GM23248 (cell line): Measurements from ENCODE around the gene SCAI. TPM values are rescaled to one million over a fixed set of nuclear protein-coding genes. Genes with fewer than 3 reads are reported as not detected.
"Not testable (repeated sequence)": the region's sequence is repeated elsewhere in the genome, so short reads cannot be mapped to it uniquely, and the experiment has no call there.

Experiments
- DNase-seq: peaks from one replicate; pipeline ENCODE4 v3.0.0-alpha.2; 2015
- H2AFZ ChIP-seq: fragments of 200-600 bp; sonication (generic); 2 replicates; pipeline ENCODE4 v1.6.1; 2016; ENCODE audit warnings: antibody characterized with exemption
- H3F3A ChIP-seq: fragments of 200-600 bp; sonication (generic); 2 replicates; pipeline ENCODE4 v1.6.1; 2016; ENCODE audit warnings: mild to moderate bottlenecking, antibody characterized with exemption, mixed run types; ENCODE audit not compliant: insufficient read depth
- H3K27ac ChIP-seq: fragments of 200-600 bp; sonication (generic); 2 replicates; pipeline ENCODE4 v1.5.1; 2016; ENCODE audit warnings: mild to moderate bottlenecking
- H3K27me3 ChIP-seq: fragments of 200-600 bp; sonication (generic); replicated peaks from 2 replicates; pipeline ENCODE4 v1.6.1; 2016; ENCODE audit warnings: mild to moderate bottlenecking; ENCODE audit not compliant: insufficient read depth
- H3K36me3 ChIP-seq: fragments of 200-600 bp; sonication (generic); 2 replicates; pipeline ENCODE4 v1.6.1; 2016; ENCODE audit warnings: low read depth, mild to moderate bottlenecking
- H3K4me1 ChIP-seq: fragments of 200-600 bp; sonication (generic); 2 replicates; pipeline ENCODE4 v1.6.1; 2016; ENCODE audit warnings: mild to moderate bottlenecking; ENCODE audit not compliant: insufficient read depth
- H3K4me2 ChIP-seq: fragments of 200-600 bp; sonication (generic); one replicate; pipeline ENCODE4 v1.6.1; 2016; ENCODE audit warnings: mild to moderate bottlenecking; ENCODE audit not compliant: unreplicated experiment
- H3K4me3 ChIP-seq: fragments of 200-600 bp; sonication (generic); 2 replicates; pipeline ENCODE4 v1.5.1; 2016; ENCODE audit warnings: mild to moderate bottlenecking
- H3K79me2 ChIP-seq: fragments of 200-600 bp; sonication (generic); 2 replicates; pipeline ENCODE4 v1.6.1; 2016; ENCODE audit warnings: mild to moderate bottlenecking; ENCODE audit not compliant: insufficient read depth
- H3K9ac ChIP-seq: fragments of 200-600 bp; sonication (generic); 2 replicates; pipeline ENCODE4 v1.6.1; 2016; ENCODE audit warnings: mild to moderate bottlenecking
- H3K9me2 ChIP-seq: fragments of 200-600 bp; sonication (generic); 2 replicates; pipeline ENCODE4 v1.6.1; 2016; ENCODE audit warnings: mixed run types, mild to moderate bottlenecking, moderate library complexity; ENCODE audit not compliant: insufficient read depth
- H3K9me3 ChIP-seq: fragments of 200-600 bp; sonication (generic); one replicate; pipeline ENCODE4 v1.6.1; 2017; ENCODE audit warnings: low read depth
- H4K20me1 ChIP-seq: fragments of 200-600 bp; sonication (generic); 2 replicates; pipeline ENCODE4 v1.6.0; 2016; ENCODE audit not compliant: insufficient read depth
- EZH2 ChIP-seq: fragments of 200-600 bp; sonication (generic); IDR thresholded peaks from 2 replicates; pipeline ENCODE4 v1.6.1; 2018; ENCODE audit warnings: antibody characterized with exemption, mild to moderate bottlenecking; ENCODE audit not compliant: insufficient read depth, poor library complexity, severe bottlenecking
- EZH2phosphoT487 ChIP-seq: fragments of 200-600 bp; sonication (generic); IDR thresholded peaks from 2 replicates; pipeline ENCODE4 v1.6.1; 2018; ENCODE audit warnings: antibody characterized with exemption, moderate library complexity, mild to moderate bottlenecking, low read depth; ENCODE audit not compliant: insufficient read depth
- WGBS, 2 experiments: methylation state at CpG; one replicate each; pipeline ENCODE4 v1.1.6; 2015 to 2017; ENCODE audit warnings: low lambda C conversion rate in 2 of 2, low coverage in 1 of 2; ENCODE audit errors: missing lambda C conversion rate in 2 of 2; 5-methylcytosine and 5-hydroxymethylcytosine counted together
- in situ Hi-C: fragments of 300-500 bp; cut with MboI; formaldehyde crosslinking; loops from 2 replicates; pipeline ENCODE4 v1.15.0; 2020
- polyA plus RNA-seq: library from polyadenylated mRNA; unstranded; fragments of >200 nt; fragmentation: Nextera tagmentation; extraction: Ambion mirVana; gene quantifications from 2 replicates; pipeline ENCODE4 v1.2.1, GENCODE V29; 2016
- total RNA-seq: library from RNA; depleted of rRNA; stranded (reverse); fragments of >200 nt; shearing (Covaris generic); gene quantifications from 2 replicates; pipeline ENCODE4 v1.2.3, GENCODE V29; 2014

The SCAI gene
- total and polyA plus RNA-seq, 2 experiments from 2014 or later = 3.0 TPM

DNA sequence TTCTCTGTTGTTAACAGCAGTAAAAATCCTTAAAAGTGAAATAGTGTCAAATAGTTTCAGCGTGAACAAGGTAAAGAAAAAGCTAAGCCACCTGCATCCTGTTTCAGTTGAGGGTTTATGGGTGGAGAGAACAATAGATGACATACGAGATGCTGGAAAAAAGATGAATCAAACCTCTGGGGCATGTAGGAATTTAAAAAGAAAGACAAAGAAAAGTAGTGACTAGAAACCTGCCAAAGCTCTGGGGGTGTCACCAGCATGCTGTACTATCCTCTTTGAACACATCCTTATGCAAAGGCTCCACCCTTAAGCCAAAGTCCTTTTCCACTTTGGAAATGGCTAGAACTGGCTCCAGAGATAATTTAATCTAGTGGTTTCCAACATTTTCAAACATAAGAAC is 22.2 kb downstream of the SCAI start:
- H3K4me2 ChIP-seq = no peak overlapping the region
- H3F3A ChIP-seq = peaks cover 28% of the 10 kb centered on the region
- no peak for TF ChIP-seq EZH2
- no peak for TF ChIP-seq EZH2phosphoT487
- H3K9me3 ChIP-seq = no peaks in the 10 kb centered on the region
- H3K4me1 ChIP-seq = peaks cover 27% of the 10 kb centered on the region
- in situ Hi-C loops = no loop called here
- no peaks in the 10 kb centered on the region for H3K9me2 ChIP-seq
- H2AFZ ChIP-seq = no peak overlapping the region
- H3K9ac ChIP-seq = no peak overlapping the region
- 74 to 85% methylated on average over 2 of the region's 2 CpGs for WGBS, 2 experiments
- no peak overlapping the region for H3K4me3 ChIP-seq
- H3K36me3 ChIP-seq = no peaks in the 10 kb centered on the region
- no peak overlapping the region for H3K27ac ChIP-seq
- no peaks in the 10 kb centered on the region for H4K20me1 ChIP-seq
- no peaks in the 10 kb centered on the region for H3K27me3 ChIP-seq
- no peak for DNase-seq
- peaks cover 37% of the 10 kb centered on the region; the same call in 1 of the 2 replicates for H3K79me2 ChIP-seq

DNA sequence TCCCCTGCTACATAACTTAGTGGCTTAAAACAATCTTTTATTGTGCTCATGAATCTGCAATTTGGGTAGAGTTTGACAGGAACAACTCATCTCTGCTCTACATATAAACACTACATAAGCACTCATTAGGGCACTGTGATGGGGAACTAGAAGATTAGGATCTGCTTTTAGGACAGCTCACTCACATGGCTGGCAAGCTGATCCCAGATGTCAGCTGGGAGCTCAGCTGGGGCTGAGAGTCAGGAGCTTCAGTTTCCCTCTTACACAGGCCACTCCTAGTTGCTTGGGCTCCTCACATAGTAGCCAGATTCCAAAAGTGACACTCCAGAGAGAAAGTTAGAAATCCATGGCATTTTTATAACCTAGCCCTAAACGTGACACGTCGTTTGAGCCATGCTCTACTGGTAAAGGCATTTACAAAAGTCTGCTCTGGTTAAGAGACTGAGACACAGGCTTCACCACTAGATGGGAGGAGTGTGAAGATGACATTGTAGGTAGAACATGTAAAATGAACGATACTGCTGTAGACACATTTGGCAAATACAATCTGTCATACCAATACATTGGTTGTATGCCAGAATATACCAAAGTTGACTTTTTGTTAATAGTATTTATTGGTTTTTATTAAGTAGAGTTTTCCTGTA is 23.6 kb downstream of the SCAI start:
- no peak overlapping the region for H3K4me3 ChIP-seq
- peaks cover 16% of the 10 kb centered on the region for H3K4me1 ChIP-seq
- no peaks in the 10 kb centered on the region for H4K20me1 ChIP-seq
- H3K36me3 ChIP-seq = no peaks in the 10 kb centered on the region
- no peak for TF ChIP-seq EZH2phosphoT487
- no peak for TF ChIP-seq EZH2
- in situ Hi-C loops = no loop called here
- peaks cover 17% of the 10 kb centered on the region for H3F3A ChIP-seq
- H3K9me3 ChIP-seq = no peaks in the 10 kb centered on the region
- H3K27me3 ChIP-seq = no peaks in the 10 kb centered on the region
- 7 to 8% methylated on average over 4 of the region's 4 CpGs for WGBS, 2 experiments
- no peak overlapping the region for H3K9ac ChIP-seq
- peak overlapping the region; percentile 25 for H3K27ac ChIP-seq
- peaks cover 37% of the 10 kb centered on the region; the same call in 1 of the 2 replicates for H3K79me2 ChIP-seq
- peak overlapping the region; percentile 25; the same call in 1 of the 2 replicates for H2AFZ ChIP-seq
- peak overlapping the region; percentile 29 for H3K4me2 ChIP-seq
- peak; percentile 70 for DNase-seq
- no peaks in the 10 kb centered on the region for H3K9me2 ChIP-seq

DNA sequence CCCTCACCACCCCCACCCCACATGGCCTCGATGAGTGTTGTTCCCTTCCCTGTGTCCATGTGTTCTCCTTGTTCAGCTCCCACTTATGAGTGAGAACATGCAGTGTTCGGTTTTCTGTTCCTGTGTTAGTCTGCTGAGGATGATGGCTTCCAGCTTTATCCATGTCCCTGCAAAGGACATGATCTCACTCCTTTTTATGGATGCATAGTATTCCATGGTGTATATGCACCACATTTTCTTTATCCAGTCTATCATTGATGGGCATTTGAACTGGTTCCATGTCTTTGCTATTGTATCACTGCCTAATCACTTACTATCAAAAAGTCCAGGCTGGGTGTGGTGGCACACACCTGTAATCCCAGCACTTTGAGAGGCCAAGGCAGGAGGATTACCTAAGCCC is 24.6 kb downstream of the SCAI start:
- H3K4me1 ChIP-seq = peaks cover 15% of the 10 kb centered on the region
- H3K9me2 ChIP-seq, H3K9me3 ChIP-seq, in situ Hi-C loops, DNase-seq, H3K4me2 ChIP-seq, H2AFZ ChIP-seq, H3K36me3 ChIP-seq, H3K27me3 ChIP-seq, H4K20me1 ChIP-seq, H3K9ac ChIP-seq, H3F3A ChIP-seq, H3K27ac ChIP-seq, H3K4me3 ChIP-seq: not testable (repeated sequence)
- WGBS, 2 experiments = 76 to 89% methylated on average over 2 of the region's 2 CpGs
- peaks cover 33% of the 10 kb centered on the region; the same call in 1 of the 2 replicates for H3K79me2 ChIP-seq

DNA sequence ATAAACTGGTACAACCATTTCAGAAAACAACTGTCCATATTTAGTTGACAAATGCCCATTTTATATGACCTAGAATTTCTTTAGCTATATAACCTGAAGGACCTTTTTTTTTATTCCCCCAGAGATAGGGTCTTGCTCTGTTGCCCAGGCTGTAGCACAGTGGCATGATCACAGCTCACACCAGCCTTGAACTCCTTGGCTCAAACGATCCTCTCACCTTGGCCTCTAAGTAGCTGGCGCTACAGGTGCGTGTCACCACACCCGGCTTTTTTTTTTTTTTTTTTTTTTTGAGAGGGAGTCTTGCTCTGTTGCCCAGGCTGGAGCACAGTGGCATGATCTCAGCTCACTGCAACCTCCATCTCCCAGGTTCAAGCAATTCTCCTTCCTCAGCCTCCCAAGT is 28.8 kb downstream of the SCAI start:
- H3K9me3 ChIP-seq, H2AFZ ChIP-seq, H4K20me1 ChIP-seq, H3K4me1 ChIP-seq, H3K36me3 ChIP-seq, H3K27me3 ChIP-seq, DNase-seq, H3K9ac ChIP-seq, H3K4me3 ChIP-seq, in situ Hi-C loops, H3K4me2 ChIP-seq, H3K9me2 ChIP-seq, H3K27ac ChIP-seq, H3K79me2 ChIP-seq, H3F3A ChIP-seq: not testable (repeated sequence)
- WGBS, 2 experiments = 94% methylated on average over 4 of the region's 4 CpGs

DNA sequence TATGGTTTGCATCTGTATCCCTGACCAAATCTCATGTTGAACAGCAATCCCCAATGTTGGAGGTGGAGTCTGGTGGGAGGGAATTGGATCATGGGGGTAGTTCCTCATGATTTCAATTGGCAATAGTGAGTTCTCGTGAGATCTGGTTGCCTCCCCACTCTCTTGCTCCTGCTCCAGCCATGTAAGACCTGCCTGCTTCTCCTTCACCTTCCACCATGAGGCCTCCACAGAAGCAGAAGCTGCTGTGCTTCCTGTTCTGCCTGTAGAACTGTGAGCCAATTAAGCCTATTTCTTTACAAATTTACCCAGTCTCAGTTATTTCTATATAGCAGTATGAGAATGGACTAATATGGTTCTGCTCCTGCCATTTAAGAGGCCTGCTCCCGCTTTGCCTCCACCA is 32.9 kb downstream of the SCAI start:
- Histone ChIP-seq H4K20me1 (no peaks in the 10 kb centered on the region), H3K9me3 (no peaks in the 10 kb centered on the region), H3K4me1 (no peaks in the 10 kb centered on the region), H3K36me3 (no peaks in the 10 kb centered on the region), H3K9ac (no peak overlapping the region), H3K27me3 (no peaks in the 10 kb centered on the region), H3K4me3 (no peak overlapping the region), H3K79me2 (peaks cover 9% of the 10 kb centered on the region; the same call in 1 of the 2 replicates), H2AFZ (no peak overlapping the region), H3F3A (0 out of 2 replicates have a peak, but pooled peaks cover 3% of the 10 kb centered on the region), H3K9me2 (no peaks in the 10 kb centered on the region), H3K27ac (no peak overlapping the region), H3K4me2 (no peak overlapping the region)
- no peak for TF ChIP-seq EZH2phosphoT487
- TF ChIP-seq EZH2 = no peak
- WGBS, 2 experiments = 93 to 98% methylated on average over 2 of the region's 2 CpGs
- DNase-seq = no peak
- in situ Hi-C loops = no loop called here

DNA sequence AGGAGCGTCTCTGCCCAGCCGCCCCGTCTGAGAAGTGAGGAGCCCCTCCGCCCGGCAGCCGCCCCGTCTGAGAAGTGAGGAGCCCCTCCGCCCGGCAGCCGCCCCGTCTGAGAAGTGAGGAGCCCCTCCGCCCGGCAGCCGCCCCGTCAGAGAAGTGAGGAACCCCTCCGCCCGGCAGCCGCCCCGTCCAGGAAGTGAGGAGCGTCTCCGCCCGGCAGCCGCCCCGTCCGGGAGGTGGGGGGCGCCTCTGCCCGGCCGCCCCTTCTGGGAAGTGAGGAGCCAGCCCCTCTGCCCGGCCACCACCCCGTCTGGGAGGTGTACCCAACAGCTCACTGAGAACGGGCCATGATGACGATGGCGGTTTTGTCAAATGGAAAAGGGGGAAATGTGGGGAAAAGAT is 34.8 kb downstream of the SCAI start:
- H3K27ac ChIP-seq, H3K4me2 ChIP-seq, H3K27me3 ChIP-seq, H3K36me3 ChIP-seq, DNase-seq, H3K4me3 ChIP-seq, H2AFZ ChIP-seq, H3K79me2 ChIP-seq, H3K4me1 ChIP-seq, H4K20me1 ChIP-seq, in situ Hi-C loops, H3K9me2 ChIP-seq, H3K9me3 ChIP-seq, H3K9ac ChIP-seq, H3F3A ChIP-seq: not testable (repeated sequence)
- 90 to 92% methylated on average over 10 to 33 of the region's 33 CpGs for whole genome bisulfite sequencing, 2 experiments
